Uterus (tissue), 4 donors: ENCODE results near the gene POU3F1. TPM values are rescaled to one million over a fixed set of nuclear protein-coding genes. Genes with fewer than 3 reads are reported as not detected.

Experiments
- DNase-seq, 2 donors: peaks; one replicate each; pipeline ENCODE4 v3.0.0-alpha.2; 2019 to 2020
- H3K27ac ChIP-seq, 2 donors: fragments of 200-600 bp; sonication (generic); 1 replicate in 1 of 2; 2 replicates in 1 of 2; pipeline ENCODE4 v1.5.1; 2016 to 2018
- H3K27me3 ChIP-seq, 2 donors: fragments of 200-600 bp; sonication (generic); one replicate each; pipeline ENCODE4 v1.5.1; 2018 to 2019; ENCODE audit warnings: control low read depth in 1 of 2
- H3K36me3 ChIP-seq, 2 donors: fragments of 200-600 bp; sonication (generic); one replicate each; pipeline ENCODE4 v1.5.1; 2019; ENCODE audit warnings: control low read depth in 1 of 2
- H3K4me1 ChIP-seq, 2 donors: fragments of 200-600 bp; sonication (generic); one replicate each; pipeline ENCODE4 v1.5.1; 2018 to 2019; ENCODE audit warnings: control low read depth in 1 of 2
- H3K4me3 ChIP-seq, 2 donors: fragments of 200-600 bp; sonication (generic); 1 replicate in 1 of 2; 2 replicates in 1 of 2; pipeline ENCODE4 v1.5.1; 2018 to 2019; ENCODE audit warnings: mild to moderate bottlenecking in 1 of 2
- H3K9me3 ChIP-seq, 2 donors: fragments of 200-600 bp; sonication (generic); one replicate each; pipeline ENCODE4 v1.5.1; 2019; ENCODE audit warnings: control low read depth in 1 of 2
- CTCF ChIP-seq, 4 experiments: fragments of 200-600 bp in 2 of 4; fragments of 450-650 bp in 2 of 4; sonication (generic) in 2 of 4; IDR thresholded peaks; one replicate each; pipeline ENCODE4 v1.5.1; 2016 to 2019; ENCODE audit warnings: antibody characterized with exemption in 4 of 4, mild to moderate bottlenecking in 2 of 4, moderate library complexity in 1 of 4
- POLR2A ChIP-seq, 2 donors: fragments of 450-650 bp; IDR thresholded peaks; one replicate each; pipeline ENCODE4 v1.6.1; 2016; ENCODE audit warnings: antibody characterized with exemption in 2 of 2, mild to moderate bottlenecking in 1 of 2, moderate library complexity in 1 of 2
- intact Hi-C: fragments of 100-400 bp; cut with DNase I; formaldehyde crosslinking; loops from one replicate; pipeline ENCODE4 v1.15.1; 2023; ENCODE audit warnings: low total_unique reads
- total RNA-seq, 4 donors: library from RNA; depleted of rRNA in 3 of 4; stranded (reverse); fragments of >200 nt in 3 of 4; gene quantifications; one replicate each; pipeline versions ENCODE4 v1.1.0 to v1.2.4, GENCODE V29; 2014 to 2023
- donor health status: DM: yes; HTN: yes; CAD: no.

Gene POU3F1
- total RNA-seq, 4 donors from 2014 or later: not detected

DNA sequence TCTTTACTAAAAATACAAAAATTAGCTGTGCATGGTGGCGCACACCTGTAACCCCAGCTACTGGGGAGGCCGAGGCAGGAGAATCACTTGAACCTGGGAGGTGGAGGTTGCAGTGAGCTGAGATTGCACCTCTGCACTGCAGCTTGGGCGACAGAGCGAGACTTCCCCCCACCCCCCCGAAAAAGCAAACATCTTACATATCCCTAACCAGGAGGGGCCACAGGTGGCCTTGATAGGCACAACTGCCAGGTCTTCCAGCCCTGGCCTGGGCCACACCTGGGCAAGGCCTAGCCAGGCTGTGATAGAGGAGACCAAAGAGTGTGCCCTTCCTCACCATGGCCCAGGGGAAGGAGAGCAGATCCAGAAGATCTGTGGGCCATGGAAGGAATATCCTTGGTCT is 28.6 kb upstream of the POU3F1 start:
- intact Hi-C loops: no loop called here
- no peak overlapping the region for H3K4me3 ChIP-seq
- DNase-seq: no peak
- H3K27ac ChIP-seq: no peak overlapping the region
- no peaks in the 10 kb centered on the region for H3K4me1 ChIP-seq
- no peak for TF ChIP-seq POLR2A (IDR thresholded peaks at IDR 0.05)
- TF ChIP-seq CTCF (IDR thresholded peaks at IDR 0.05): no peak
- H3K27me3 ChIP-seq: no peaks in the 10 kb centered on the region
- H3K9me3 ChIP-seq: no peaks in the 10 kb centered on the region
- H3K36me3 ChIP-seq: no peaks in the 10 kb centered on the region

- H3K4me1 ChIP-seq: no peaks in the 10 kb centered on the region
- H3K27me3 ChIP-seq: no peaks in the 10 kb centered on the region
- no peak overlapping the region for H3K27ac ChIP-seq
- no peaks in the 10 kb centered on the region for H3K9me3 ChIP-seq
- H3K4me3 ChIP-seq: no peak overlapping the region
- H3K36me3 ChIP-seq: no peaks in the 10 kb centered on the region
- TF ChIP-seq POLR2A (IDR thresholded peaks at IDR 0.05) (no peak), CTCF (IDR thresholded peaks at IDR 0.05) (no peak)
- no peak for DNase-seq
- intact Hi-C loops: no loop called here
These were observed 27.7 kb upstream of the POU3F1 start for GRCh38 chr1:38074302-38074677.

DNA sequence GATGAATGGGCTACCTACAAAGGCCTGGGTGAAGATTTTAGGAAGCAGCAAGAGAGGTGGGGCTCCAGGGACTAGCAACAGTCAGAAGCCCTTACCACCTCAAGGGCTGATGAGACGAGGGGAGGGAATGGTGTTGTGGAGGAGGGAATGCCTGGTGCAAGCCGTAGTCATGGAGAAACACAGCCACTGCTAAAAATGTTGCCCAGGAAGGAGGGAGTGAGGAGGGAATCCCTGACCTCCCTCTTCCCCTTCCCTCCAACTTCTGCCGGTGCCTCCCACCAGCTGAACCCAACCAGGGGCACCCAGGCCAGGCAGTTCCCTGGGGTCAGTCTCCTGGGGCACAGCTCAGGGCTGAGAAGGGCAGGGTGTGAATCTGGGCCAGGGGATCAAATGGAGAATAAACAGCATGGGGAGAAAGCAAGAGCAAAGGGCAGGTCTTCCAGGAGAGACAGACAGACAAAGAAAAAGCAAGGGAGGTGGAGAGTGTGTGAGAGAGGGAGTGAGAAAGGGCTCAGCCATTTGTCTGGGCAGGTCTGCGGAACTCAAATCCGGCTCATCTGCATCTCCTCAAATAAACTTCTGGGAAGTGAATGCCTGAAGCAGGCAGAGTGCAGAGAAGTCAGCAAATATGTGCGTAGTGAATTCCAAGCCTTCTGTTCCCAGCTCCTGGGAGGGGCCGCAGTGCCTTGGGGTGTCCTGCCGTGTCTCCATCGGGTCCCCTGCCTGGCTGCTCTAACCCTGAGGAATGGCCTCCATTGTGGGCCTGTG is 27.1 kb upstream of the POU3F1 start:
- H3K9me3 ChIP-seq: no peaks in the 10 kb centered on the region
- H3K36me3 ChIP-seq: no peaks in the 10 kb centered on the region
- intact Hi-C loops: no loop called here
- no peak overlapping the region for H3K4me3 ChIP-seq
- no peak for TF ChIP-seq POLR2A (IDR thresholded peaks at IDR 0.05)
- no peak for TF ChIP-seq CTCF (IDR thresholded peaks at IDR 0.05)
- no peaks in the 10 kb centered on the region for H3K27me3 ChIP-seq
- DNase-seq: no peak
- no peak overlapping the region for H3K27ac ChIP-seq
- H3K4me1 ChIP-seq: no peaks in the 10 kb centered on the region

DNA sequence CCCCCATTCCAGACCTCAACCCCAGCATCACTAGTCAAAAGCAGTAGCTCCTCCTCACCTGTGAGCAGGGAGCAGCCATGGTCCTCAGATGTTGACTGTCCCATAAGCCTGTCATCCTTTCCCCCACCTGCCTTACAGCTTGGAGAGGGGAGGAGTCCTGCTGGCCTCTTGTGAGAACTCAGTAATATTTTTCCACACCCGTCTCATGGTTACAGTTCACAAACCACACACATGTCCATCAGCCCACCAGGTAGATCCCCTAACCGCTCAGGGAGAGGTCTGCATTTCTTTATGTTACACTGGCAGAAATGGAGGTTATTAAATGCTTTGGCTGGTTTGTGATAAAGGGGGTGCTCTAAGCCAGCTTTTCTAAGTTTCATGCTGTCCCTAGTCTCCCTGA is 26.3 kb upstream of the POU3F1 start:
- intact Hi-C loops: no loop called here
- Histone ChIP-seq H3K36me3 (no peaks in the 10 kb centered on the region), H3K27me3 (no peaks in the 10 kb centered on the region), H3K9me3 (no peaks in the 10 kb centered on the region), H3K4me3 (no peak overlapping the region), H3K27ac (no peak overlapping the region), H3K4me1 (no peaks in the 10 kb centered on the region)
- no peak for DNase-seq
- TF ChIP-seq POLR2A (IDR thresholded peaks at IDR 0.05) (no peak), CTCF (IDR thresholded peaks at IDR 0.05) (no peak)

DNA sequence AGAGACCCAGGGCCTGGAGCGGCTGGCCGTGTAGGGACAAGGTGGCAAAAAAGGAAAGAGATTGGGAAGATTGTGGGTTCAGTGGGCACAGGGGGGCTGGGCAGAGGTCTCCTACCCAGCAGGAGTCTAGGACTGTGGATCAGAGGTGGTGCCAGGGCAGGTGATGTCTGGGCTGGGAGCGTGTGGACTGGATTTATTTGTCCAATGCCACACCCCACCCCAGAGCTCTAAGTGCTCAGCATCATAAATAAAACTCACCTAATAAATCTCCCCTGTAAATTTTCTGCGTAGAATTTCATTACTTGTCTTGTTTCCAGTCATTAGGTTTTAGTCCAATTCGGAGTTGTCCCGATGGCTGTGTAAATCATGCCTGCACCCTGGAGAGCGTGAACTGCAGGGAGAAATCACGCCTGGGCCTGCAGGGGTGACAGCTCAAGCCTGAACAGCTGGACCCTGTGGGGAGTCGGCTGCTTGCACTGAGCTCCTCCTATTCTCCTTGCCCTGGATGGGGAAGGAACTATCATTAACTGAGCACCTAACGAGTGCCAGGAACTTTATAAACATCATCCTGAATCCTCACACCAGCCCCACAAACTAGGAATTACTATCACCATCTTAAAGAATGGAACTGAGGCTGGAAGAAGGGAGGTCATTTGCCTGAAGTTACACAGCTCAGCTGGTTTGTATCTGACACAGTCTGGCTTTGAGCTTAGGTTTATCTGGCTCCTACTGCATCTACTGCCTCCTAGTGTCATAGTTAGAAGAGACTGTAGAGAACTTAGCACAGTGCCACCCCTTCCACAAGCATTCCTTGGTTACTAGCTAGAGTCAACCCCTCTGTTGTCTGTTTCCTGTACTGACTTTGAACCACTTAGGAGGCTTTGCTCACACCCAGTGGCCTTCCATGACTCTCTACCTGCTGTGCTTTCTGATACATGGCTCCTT is 25.0 kb upstream of the POU3F1 start:
- H3K27ac ChIP-seq: no peak overlapping the region
- no peaks in the 10 kb centered on the region for H3K9me3 ChIP-seq
- intact Hi-C loops: no loop called here
- no peaks in the 10 kb centered on the region for H3K36me3 ChIP-seq
- no peak for DNase-seq
- no peak overlapping the region for H3K4me3 ChIP-seq
- no peaks in the 10 kb centered on the region for H3K27me3 ChIP-seq
- no peaks in the 10 kb centered on the region for H3K4me1 ChIP-seq
- TF ChIP-seq CTCF (IDR thresholded peaks at IDR 0.05) (peak in 2 of 4 experiments; percentile 5 to 20), POLR2A (IDR thresholded peaks at IDR 0.05) (no peak)
